Heart right ventricle (tissue), 16 donors: ENCODE data around the gene BCDIN3D. TPM values are rescaled to one million over a fixed set of nuclear protein-coding genes. Genes with fewer than 3 reads are reported as not detected.

Experiments
- ATAC-seq, 8 donors: fragments of 200-7000 bp; cut with Tn5 transposase; one replicate each; pipeline ENCODE4 v1.9.1; 2020; ENCODE audit warnings: mild to moderate bottlenecking in 8 of 8, moderate library complexity in 8 of 8, moderate number of reproducible peaks in 1 of 8
- DNase-seq, 2 donors: peaks; one replicate each; pipeline ENCODE4 v3.0.0-alpha.2; 2020
- H3K27ac ChIP-seq, 10 donors: fragments of 200-600 bp; sonication (generic) in 2 of 10; one replicate each; pipeline versions ENCODE4 v1.5.0 to v1.8.0; 2020 to 2022; ENCODE audit warnings: mild to moderate bottlenecking in 3 of 10
- H3K27me3 ChIP-seq, 7 donors: fragments of 200-600 bp; one replicate each; pipeline ENCODE4 v1.8.0; 2021 to 2022; ENCODE audit warnings: mild to moderate bottlenecking in 2 of 7
- H3K36me3 ChIP-seq, 9 donors: fragments of 200-600 bp; sonication (generic) in 1 of 9; one replicate each; pipeline versions ENCODE4 v1.5.0 to v1.8.0; 2020 to 2022; ENCODE audit warnings: mild to moderate bottlenecking in 2 of 9
- H3K4me1 ChIP-seq, 9 donors: fragments of 200-600 bp; sonication (generic) in 1 of 9; one replicate each; pipeline versions ENCODE4 v1.5.0 to v1.8.0; 2020 to 2022; ENCODE audit warnings: mild to moderate bottlenecking in 4 of 9
- H3K4me3 ChIP-seq, 10 donors: fragments of 200-600 bp; sonication (generic) in 2 of 10; one replicate each; pipeline versions ENCODE4 v1.5.0 to v1.8.0; 2020 to 2022; ENCODE audit warnings: mild to moderate bottlenecking in 7 of 10, moderate library complexity in 2 of 10
- H3K9me3 ChIP-seq, 11 donors: fragments of 200-600 bp in 10 of 11; sonication (generic) in 2 of 11; one replicate each; pipeline versions ENCODE4 v1.5.0 to v1.8.0; 2013 to 2022; ENCODE audit warnings: mild to moderate bottlenecking in 2 of 11, control low read depth in 1 of 11, moderate library complexity in 1 of 11
- CTCF ChIP-seq, 9 donors: fragments of 200-600 bp; sonication (generic) in 2 of 9; IDR thresholded peaks; one replicate each; pipeline versions ENCODE4 v1.5.0 to v1.8.0; 2021 to 2022; ENCODE audit warnings: antibody characterized with exemption in 9 of 9, mild to moderate bottlenecking in 5 of 9, moderate library complexity in 1 of 9
- WGBS, 2 donors: extraction: QIAGEN DNeasy Blood & Tissue Kit; methylation state at CpG; one replicate each; pipeline ENCODE4 v1.1.7; 2013; ENCODE audit warnings: inconsistent platforms in 1 of 2; 5-methylcytosine and 5-hydroxymethylcytosine counted together
- intact Hi-C, 10 donors: fragments of 100-400 bp; cut with DNase I; formaldehyde crosslinking; loops; one replicate each; pipeline versions ENCODE4 v1.11.1 to v1.14.2; 2022
- polyA plus RNA-seq, 2 donors: library from polyadenylated mRNA; stranded (reverse); fragments of 200-250 nt; gene quantifications; one replicate each; pipeline ENCODE4 v1.2.3, GENCODE V29; 2013
- total RNA-seq, 10 donors: library from RNA; stranded (reverse); fragmentation: NEBNext Ultra II Directional in 3 of 10; extraction: Animal tissue kit (Norgen Biotek cat#: 25700) in 3 of 10; gene quantifications; one replicate each; pipeline versions ENCODE4 v1.2.1 to v1.2.4, GENCODE V29; 2021 to 2023
- donor health status: Arrhythmogenic right ventricular cardiomyopathy.
- donor health status: ischemic (EF 13 %, LVEDD 7.1; RV severe dilation, severe dysfunction).
- donor health status: healthy with polysubstance abuse.
- donor health status: DM: no; HTN: yes; CAD: no.
- donor health status: DM: no; HTN: no; CAD: no.
- donor health status: ischemic (EF 25% LVEDD 6.9; RV normal size, moderate dysfunction).
- donor health status: ischemic (EF 25% LVEDD 5.7; RV mildly dilated, moderate dysfunction).
- donor health status: healthy.
- donor health status: DM: yes; HTN: yes; CAD: no.
- donor health status: Ischemic cardiomyopathy.
- donor health status: ischemic (EF 35%, LVEDD 5.7; RV mildly dilated, moderate dysfunction).
- donor health status: nonischemic (EF 11% LVEDD 7.7; RV severe dilation, severe dysfunction).
- donor health status: DM: yes; HTN: yes; CAD: no.
- donor health status: PGD.
- donor health status: ischemic (EF 29% LVEDD 5.4; RV normal size, mild dysfunction).
- donor health status: nonischemic (EF 23%, LVEDD 6.1; RV moderate dilation, normal function).

BCDIN3D gene
- total and polyA plus RNA-seq, 12 donors = 1.1 to 3.9 (median 2.1) TPM

- Histone ChIP-seq H3K4me3 (no peak overlapping the region), H3K27ac (peak overlapping the region in 1 of 10 donors; percentile 77), H3K9me3 (no peaks in the 10 kb centered on the region), H3K27me3 (no peaks in the 10 kb centered on the region), H3K4me1 (peaks cover 2 to 20% (median 18%) of the 10 kb centered on the region in 9 donors), H3K36me3 (peaks cover 0 to 99% (median 52%) of the 10 kb centered on the region in 9 donors)
- DNase-seq (no peak), ATAC-seq (no peak)
- WGBS, 2 donors = 75 to 80% methylated on average over 2 of the region's 2 CpGs
- TF ChIP-seq CTCF (IDR thresholded peaks at IDR 0.05) = no peak
- intact Hi-C loops = no loop called here
These were observed 45.5 kb downstream of the BCDIN3D start for GRCh38 chr12:49797449-49797776.

GRCh38 chr12:49796606-49797448 is 46.1 kb downstream of the BCDIN3D start:
- Histone ChIP-seq H3K27ac (peak overlapping the region in 1 of 10 donors; percentile 77), H3K36me3 (peaks cover 0 to 99% (median 52%) of the 10 kb centered on the region in 9 donors), H3K4me1 (peaks cover 2 to 20% (median 17%) of the 10 kb centered on the region in 9 donors), H3K4me3 (no peak overlapping the region), H3K27me3 (no peaks in the 10 kb centered on the region), H3K9me3 (no peaks in the 10 kb centered on the region)
- ATAC-seq (no peak), DNase-seq (no peak)
- WGBS, 2 donors = 88% methylated on average over 17 of the region's 17 CpGs
- no peak for TF ChIP-seq CTCF (IDR thresholded peaks at IDR 0.05)
- intact Hi-C loops = no loop called here

- H3K9me3 ChIP-seq = no peaks in the 10 kb centered on the region
- H3K27ac ChIP-seq = no peak overlapping the region
- no peak overlapping the region for H3K4me3 ChIP-seq
- 90 to 91% methylated on average over 12 of the region's 12 CpGs for WGBS, 2 donors
- no peak for ATAC-seq
- H3K27me3 ChIP-seq = no peaks in the 10 kb centered on the region
- no peak for DNase-seq
- no peak for TF ChIP-seq CTCF (IDR thresholded peaks at IDR 0.05)
- intact Hi-C loops = no loop called here
- H3K4me1 ChIP-seq = peaks cover 2 to 16% (median 12%) of the 10 kb centered on the region in 9 donors
- peaks cover 0 to 99% (median 52%) of the 10 kb centered on the region in 9 donors for H3K36me3 ChIP-seq
These were observed 46.8 kb downstream of the BCDIN3D start for GRCh38 chr12:49796155-49796554.

DNA sequence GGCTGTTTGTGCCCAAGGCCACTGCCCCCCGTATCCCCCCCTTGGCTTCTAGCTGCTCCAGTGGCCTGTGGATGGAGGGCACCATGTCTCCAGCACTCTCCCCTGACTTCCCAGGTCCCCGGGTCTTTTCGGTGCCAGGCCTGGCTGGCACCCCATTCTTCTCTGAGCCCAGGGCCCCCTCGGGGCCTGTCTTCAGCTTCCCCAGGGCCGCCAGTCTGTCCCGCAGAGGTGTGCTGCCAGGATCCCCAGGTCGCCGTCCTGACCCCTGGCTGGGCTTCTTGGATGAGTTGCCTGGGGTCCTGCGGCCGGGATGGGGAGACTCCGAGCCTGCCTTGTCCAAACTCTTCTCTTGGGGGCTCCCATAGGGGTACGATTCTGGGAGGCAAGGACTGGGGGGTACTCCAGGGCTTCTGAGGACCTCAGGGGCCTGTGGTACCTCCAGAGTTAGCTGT is 47.2 kb downstream of the BCDIN3D start:
- H3K36me3 ChIP-seq = peaks cover 0 to 99% (median 52%) of the 10 kb centered on the region in 9 donors
- H3K27ac ChIP-seq = no peak overlapping the region
- H3K27me3 ChIP-seq = no peaks in the 10 kb centered on the region
- no peak overlapping the region for H3K4me3 ChIP-seq
- ATAC-seq (no peak), DNase-seq (no peak)
- peaks cover 2 to 15% (median 7%) of the 10 kb centered on the region in 9 donors for H3K4me1 ChIP-seq
- WGBS, 2 donors = 89 to 91% methylated on average over 12 of the region's 12 CpGs
- intact Hi-C loops = no loop called here
- no peaks in the 10 kb centered on the region for H3K9me3 ChIP-seq
- no peak for TF ChIP-seq CTCF (IDR thresholded peaks at IDR 0.05)
